ENCODE results near the gene RAB4A. TPM values are rescaled to one million over a fixed set of nuclear protein-coding genes. Genes with fewer than 3 reads are reported as not detected.

The RAB4A gene
- total and polyA plus RNA-seq, 10 of the 15 experiments (the other 5 are each of a cell fraction or from before 2014, with no cell fraction given): 4.0 to 35.8 (median 17.7) TPM

- TF ChIP-seq CUX1 (IDR thresholded peaks at IDR 0.05; ENCODE audit: insufficient replicate concordance, low read depth, low read length) (no peak), CBX3 (IDR thresholded peaks at IDR 0.05; ENCODE audit: borderline replicate concordance, low read depth) (no peak)
These were observed 52.3 kb downstream of the RAB4A start (continued) for GRCh38 chr1:229323201-229323600.

- Histone ChIP-seq H2AFZ (ENCODE audit: control insufficient read depth, low read depth, low read length) (no peak overlapping the region), H4K20me1 (ENCODE audit: control insufficient read depth, insufficient read depth) (no peaks in the 10 kb centered on the region), H3K4me3 (no peak overlapping the region), H3K9me3 (replicated peaks; ENCODE audit: control insufficient read depth, insufficient read depth, low read length) (no peaks in the 10 kb centered on the region), H3K9ac (ENCODE audit: control insufficient read depth, insufficient read depth, low read length) (no peak overlapping the region), H3K36me3 (ENCODE audit: control insufficient read depth in 2 of 2, insufficient read depth in 2 of 2, low read length in 1 of 2) (peaks cover 0 to 3% of the 10 kb centered on the region in 2 experiments; a peak in 1 of 4 replicates), H3K4me1 (ENCODE audit: control insufficient read depth, insufficient read depth, low read length) (peaks cover 24% of the 10 kb centered on the region), H3K79me2 (ENCODE audit: control insufficient read depth, insufficient read depth, low read length) (no peaks in the 10 kb centered on the region), H3K4me2 (ENCODE audit: control insufficient read depth, insufficient read depth) (no peak overlapping the region), H3K27me3 (replicated peaks in 1 of 2; ENCODE audit: control insufficient read depth in 2 of 2, insufficient read depth in 2 of 2, low read length in 1 of 2) (no peaks in the 10 kb centered on the region), H3K27ac (ENCODE audit: control insufficient read depth, insufficient read depth) (no peak overlapping the region)
- ATAC-seq: no peak
- ChIA-PET SMC1A (ENCODE audit: uncharacterized antibody, unreplicated experiment) (no interaction called here), CTCF (no interaction called here), POLR2A (no interaction called here), RAD21 (ENCODE audit: unreplicated experiment) (no interaction called here)
- TF ChIP-seq ZBTB11 (CRISPR knock-in tag; IDR thresholded peaks at IDR 0.05) (no peak), TBL1XR1 (IDR thresholded peaks at IDR 0.05; ENCODE audit: low read depth, low read length) (no peak), SIN3A (IDR thresholded peaks at IDR 0.05; ENCODE audit: low read depth, low read length) (no peak), NR2F1 (conservative IDR thresholded peaks at IDR 0.05) (no peak), SUZ12 (IDR thresholded peaks at IDR 0.05; ENCODE audit: unreplicated experiment) (no peak), MXI1 (IDR thresholded peaks at IDR 0.05; ENCODE audit: low read depth, low read length) (no peak), CREB1 (IDR thresholded peaks at IDR 0.05; ENCODE audit: low read depth) (no peak), RELB (IDR thresholded peaks at IDR 0.05; ENCODE audit: low read depth) (no peak), POLR2AphosphoS5 (IDR thresholded peaks at IDR 0.05; ENCODE audit: low read length) (no peak)
- BruUV-seq (replicated peaks): no TSS peak
- intact Hi-C loops (cut with micrococcal nuclease; ENCODE audit: unreplicated experiment) (no loop called here), in situ Hi-C loops (cut with MboI) (no loop called here)
- no peak for FAIRE-seq
- WGBS (ENCODE audit: insufficient coverage, insufficient replicate concordance, low lambda C conversion rate, missing lambda C conversion rate): 76% methylated on average over 2 of the region's 2 CpGs
- no peak for DNase-seq (ENCODE audit: low read depth, low spot score)
These were observed 53.1 kb downstream of the RAB4A start for GRCh38 chr1:229323885-229324553.
